Measurements from ENCODE around the gene BCL7A.
"Not testable (repeated sequence)": the region's sequence is repeated elsewhere in the genome, so short reads cannot be mapped to it uniquely, and the experiment has no call there.

The BCL7A gene

GRCh38 chr12:122028165-122028904 lies 6.7 kb downstream of the BCL7A start:
- DNase-seq, result peak; percentile 18

DNA sequence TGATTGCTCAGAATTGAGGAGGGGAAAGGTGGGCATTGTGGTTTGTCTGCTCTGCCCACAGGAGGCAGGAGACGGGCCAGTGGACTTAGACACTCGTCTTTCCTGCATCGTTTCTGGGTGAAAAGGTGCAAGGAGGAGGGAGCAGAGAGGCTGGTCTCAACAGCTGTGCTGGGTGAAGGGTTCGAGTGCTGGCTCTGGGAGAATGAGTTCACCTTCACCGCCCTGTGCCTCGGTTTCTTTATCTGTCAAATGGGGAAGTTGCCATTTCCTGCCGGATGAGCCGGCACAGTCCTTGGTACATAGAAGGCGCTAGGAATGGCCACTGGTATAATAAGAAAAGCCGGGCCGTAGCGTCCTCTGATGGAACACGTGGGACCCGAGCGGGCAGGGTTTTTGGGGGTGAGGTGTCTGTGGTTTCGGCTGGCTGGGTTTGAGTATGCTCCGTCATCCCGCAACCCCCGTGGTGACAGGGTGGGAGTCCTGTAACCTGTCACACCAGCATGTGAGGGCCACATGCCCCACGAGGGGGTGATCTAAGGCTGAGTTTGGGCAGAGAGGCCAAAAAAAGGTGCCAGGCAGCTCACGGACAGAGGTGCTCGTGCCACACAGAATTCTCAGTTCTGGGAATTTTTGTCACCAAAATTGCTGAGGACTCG lies 7.3 kb downstream of the BCL7A start:
- DNase-seq, result no peak

- no peak for DNase-seq
Observed at GRCh38 chr12:122029620-122030423, 8.1 kb downstream of the BCL7A start.

GRCh38 chr12:122030424-122031035 lies 8.8 kb downstream of the BCL7A start:
- no peak for DNase-seq

DNA sequence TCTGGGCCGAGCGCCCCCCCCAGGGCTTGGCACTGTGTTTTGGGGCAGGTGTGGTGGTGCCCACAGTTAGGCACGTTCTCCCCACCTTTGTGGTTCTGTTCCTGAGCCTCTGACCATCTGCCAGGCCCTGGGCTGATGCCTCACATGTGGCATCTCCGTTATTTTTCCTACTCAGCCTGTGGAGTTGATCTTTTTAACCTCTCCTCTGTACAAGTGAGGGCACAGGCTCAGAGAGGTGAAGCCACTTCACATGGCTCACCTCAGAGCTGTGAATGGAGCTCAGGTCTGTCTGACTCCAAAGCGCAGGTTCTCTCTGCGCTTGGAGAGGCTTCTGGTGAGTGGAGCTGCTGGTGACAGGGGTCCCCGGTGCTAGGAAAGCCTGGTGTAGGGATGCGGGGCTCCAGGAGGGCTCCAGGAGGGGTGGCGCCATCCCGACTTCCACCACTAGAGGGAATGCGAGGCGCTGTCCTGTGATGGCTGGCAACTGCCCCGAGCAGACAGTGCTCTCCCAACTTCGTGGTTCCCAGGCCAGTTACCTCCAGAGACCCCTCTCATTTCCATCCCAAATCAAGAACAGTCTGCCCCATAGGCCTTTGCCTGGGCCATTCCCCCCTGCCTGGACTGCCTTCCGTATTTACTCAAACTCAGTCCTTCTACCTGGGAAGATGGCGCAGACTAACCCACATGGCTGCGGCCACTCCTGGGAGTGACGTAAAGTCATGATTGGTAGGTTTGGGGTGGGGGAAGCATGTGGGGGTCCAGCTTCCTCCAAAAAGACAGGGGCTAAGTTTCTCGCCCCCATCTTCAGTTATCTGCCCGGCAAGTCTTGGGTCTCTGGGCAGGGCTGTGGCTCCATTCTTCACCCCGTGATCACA lies 9.9 kb downstream of the BCL7A start:
- DNase-seq, result peak; percentile 7

- no peak for DNase-seq
Observed at GRCh38 chr12:122032580-122032979, 10.9 kb downstream of the BCL7A start.

DNA sequence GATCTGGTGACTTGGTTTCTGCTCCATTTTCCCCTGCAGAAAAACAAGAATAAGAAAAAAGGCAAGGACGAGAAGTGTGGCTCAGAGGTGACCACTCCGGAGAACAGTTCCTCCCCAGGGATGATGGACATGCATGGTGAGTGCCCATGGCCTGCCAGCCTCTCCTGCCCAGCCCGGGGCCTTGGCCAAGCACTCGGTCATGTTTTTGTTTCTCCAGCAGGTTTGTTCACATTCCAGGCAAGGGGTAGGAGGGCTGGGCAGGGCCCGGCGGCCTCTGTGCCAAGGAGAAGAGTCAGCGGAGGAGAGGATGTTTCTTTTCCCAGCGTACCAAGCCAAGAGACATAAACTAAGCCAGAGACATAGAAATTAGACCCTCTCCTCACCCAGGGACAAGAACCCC lies 13.6 kb downstream of the BCL7A start:
- no peak for DNase-seq

DNA sequence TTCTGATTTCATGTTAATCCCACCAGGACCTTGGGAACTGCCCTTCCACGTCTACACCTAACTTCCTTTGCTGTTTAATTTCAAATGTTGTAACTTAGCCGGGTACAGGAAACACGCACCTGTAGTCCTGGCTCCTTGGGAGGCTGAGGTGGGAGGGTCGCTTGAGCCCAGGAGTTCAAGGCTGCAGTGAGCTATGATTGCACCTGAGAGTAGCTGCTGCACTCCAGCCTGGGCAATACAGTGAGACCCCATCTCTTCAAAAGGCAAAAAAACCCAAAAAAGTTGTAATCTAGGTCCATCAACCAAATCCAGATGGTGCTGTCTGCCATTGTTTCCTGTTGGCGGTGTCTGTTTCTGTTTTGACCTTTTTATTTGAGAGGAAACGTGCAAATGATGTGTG lies 14.5 kb downstream of the BCL7A start:
- no peak for DNase-seq

- DNase-seq, result no peak
Observed at GRCh38 chr12:122040579-122041386, 19.1 kb downstream of the BCL7A start.

DNA sequence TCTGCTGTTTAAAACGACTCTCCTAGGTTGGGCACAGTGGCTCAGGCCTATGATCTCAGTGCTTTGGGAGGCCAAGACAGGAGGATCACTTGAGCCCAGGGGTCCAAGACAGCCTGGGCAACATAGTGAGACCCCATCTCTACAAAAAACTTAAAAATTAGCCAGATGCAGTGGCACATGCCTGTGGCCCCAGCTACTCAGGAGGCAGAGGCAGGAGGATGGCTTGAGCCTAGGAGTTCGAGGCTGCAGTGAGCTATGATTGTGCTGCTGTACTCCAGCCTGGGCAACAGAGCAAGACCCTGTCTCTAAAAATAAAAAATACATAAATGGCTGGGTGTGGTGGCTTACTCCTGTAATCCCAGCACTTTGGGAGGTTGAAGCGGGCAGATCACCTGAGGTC lies 19.8 kb downstream of the BCL7A start:
- DNase-seq, result not testable (repeated sequence)

- DNase-seq, result no peak
Observed at GRCh38 chr12:122042910-122043309, 21.2 kb downstream of the BCL7A start.

DNA sequence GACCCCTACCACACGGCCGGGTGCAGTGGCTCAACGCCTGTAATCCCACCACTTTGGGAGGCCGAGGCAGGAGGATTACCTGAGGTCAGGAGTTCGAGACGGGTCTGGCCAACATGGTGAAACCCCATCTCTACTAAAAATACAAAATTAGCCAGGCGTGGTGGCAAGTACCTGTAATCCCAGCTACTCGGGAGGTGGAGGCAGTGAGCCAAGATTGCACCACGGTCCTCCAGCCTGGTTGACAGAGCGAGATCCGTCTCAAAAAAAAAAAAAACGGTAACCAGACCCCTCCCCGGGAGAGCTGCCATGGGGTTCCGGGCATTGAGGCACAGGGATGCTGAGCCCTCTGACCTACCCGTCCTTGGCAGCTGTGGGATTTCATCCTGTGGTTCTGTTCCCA lies 21.8 kb downstream of the BCL7A start:
- DNase-seq, result no peak

GRCh38 chr12:122045262-122045661 lies 23.6 kb downstream of the BCL7A start:
- no peak for DNase-seq

DNA sequence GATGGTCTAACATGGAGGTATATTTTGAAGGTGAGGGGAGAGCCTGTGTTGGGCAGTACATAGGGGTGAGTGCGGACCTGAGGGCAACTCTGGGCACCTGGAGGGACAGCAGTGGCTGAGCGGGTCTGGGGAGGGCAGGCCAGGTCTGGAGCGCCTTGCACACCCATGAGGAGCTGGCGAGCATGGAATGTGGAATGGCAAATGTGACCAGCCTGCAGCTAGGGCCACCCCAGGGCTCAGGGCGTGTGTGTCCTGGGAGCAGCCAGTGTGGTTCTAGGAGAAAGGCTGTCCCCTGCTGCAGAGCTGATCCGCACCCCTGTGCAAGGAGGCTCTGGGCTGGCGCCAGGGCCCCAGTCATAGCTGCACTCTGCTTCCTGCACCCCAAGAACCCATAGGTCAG lies 24.5 kb downstream of the BCL7A start:
- no peak for DNase-seq

GRCh38 chr12:122048151-122048550 lies 26.5 kb downstream of the BCL7A start:
- DNase-seq, result no peak

DNA sequence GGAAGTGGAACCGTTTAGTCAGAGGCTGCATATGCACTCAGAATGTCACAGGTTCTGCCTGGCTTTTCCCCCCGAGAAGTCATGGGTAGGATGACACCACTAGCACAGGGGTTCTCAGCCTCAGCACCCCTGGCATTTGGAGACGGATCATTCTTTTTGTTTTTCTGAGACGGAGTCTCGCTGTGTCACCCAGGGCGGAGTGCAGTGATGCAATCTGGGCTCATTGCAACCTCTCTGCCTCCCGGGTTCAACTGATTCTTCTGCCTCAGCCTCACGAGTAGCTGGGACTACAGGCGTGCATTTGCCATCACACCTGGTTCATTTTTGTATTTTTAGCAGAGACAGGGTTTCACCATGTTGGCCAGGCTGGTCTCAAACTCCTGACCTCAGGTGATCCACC lies 28.1 kb downstream of the BCL7A start:
- DNase-seq, result no peak

- no peak for DNase-seq
Observed at GRCh38 chr12:122050706-122051105, 29.0 kb downstream of the BCL7A start.

- no peak for DNase-seq
Observed at GRCh38 chr12:122051231-122051876, 29.7 kb downstream of the BCL7A start.

- no peak for DNase-seq
Observed at GRCh38 chr12:122052285-122052684, 30.6 kb downstream of the BCL7A start.

DNA sequence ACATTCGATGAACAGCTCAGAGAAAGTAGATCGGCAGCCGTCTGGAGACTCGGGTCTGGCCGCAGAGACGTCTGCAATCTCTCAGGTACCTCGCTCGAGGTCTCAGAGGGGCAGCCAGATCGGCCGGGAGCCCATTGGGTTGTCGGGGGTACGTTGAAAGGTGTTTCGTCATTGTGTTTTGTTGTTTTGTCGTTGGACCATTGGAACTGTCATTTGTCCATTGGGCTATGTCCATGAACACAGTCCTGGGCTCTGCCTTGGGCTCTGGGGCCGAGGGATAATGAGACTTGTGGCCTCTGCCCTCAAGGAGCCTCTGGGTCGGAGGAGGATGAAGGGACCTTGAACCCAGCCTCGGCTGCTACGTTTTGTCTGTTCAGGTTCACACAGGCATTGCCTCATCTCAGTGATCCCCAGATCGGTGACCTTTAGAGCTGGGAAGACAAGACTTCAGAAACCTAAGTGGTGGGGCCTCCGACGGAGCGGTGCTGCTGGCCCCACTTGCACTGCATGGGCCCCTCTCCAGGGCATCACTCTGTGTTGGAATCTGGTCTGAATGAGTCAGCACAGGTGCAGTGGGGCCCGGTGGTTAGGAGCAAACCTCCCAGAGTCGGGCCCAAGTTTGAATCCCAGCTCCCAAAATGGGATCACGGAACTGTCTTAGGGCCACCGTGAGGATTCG lies 33.3 kb downstream of the BCL7A start:
- DNase-seq, result no peak

Measured in NCI-H345 (cell line).